Measurements from ENCODE around the gene MICOS13.
"Not testable (repeated sequence)": the region's sequence is repeated elsewhere in the genome, so short reads cannot be mapped to it uniquely, and the experiment has no call there.

Gene MICOS13

GRCh38 chr19:5690955-5691821 lies 10.9 kb upstream of the MICOS13 start:
- no peak for DNase-seq (ENCODE audit: low read depth)
- peak overlapping the region; percentile 95 for H3K4me3 ChIP-seq (ENCODE audit: low read depth, low read length)

DNA sequence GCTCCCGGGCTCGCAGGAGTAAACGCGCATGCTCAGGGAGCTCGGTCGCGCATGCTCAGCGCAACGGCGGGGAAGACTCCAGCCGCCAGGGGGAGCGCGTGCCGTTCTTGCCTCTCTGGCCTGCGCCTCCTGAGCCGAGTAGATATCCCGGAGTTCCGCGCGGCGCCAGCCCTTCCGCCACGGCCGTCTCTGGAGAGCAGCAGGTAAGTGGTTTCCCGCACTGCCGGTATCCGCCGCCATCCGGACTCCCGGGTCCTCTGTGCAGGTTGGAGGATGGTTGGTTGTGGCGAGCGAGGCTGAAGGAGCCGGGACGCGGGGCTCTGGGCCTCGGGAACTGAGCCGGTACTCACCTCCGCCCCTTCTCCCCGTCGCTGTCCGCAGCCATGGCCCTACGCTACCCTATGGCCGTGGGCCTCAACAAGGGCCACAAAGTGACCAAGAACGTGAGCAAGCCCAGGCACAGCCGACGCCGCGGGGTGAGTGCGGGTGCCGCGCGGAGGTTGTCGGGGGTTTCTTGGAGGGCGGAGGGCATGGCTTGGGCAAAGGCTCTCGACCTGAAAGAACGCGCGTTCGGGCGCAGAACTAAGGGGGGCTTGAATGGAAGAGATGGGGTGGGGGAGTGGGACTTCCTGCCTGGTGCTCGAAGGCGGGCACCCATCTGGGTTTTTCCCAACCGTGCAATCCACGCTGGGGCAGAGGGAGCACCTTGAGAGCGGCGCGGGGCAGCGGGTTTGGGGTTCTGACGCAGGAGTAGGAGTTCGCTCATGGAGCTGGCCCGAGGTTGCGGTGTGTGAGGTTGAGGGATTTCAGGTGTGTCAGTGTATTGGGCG lies 10.0 kb upstream of the MICOS13 start, which contains the start of gene RPL36:
Gene RPL36, plus strand, starts transcription at position 171 of the 830 bp plus-strand sequence. Its CDS starts 213 bp downstream, at position 384.
- DNase-seq (ENCODE audit: low read depth): peak; percentile 79
- peak within 1 kb of the TSS; percentile 95 for H3K4me3 ChIP-seq (ENCODE audit: low read depth, low read length)

GRCh38 chr19:5688262-5688881 lies 8.1 kb upstream of the MICOS13 start:
- not testable (repeated sequence) for DNase-seq (ENCODE audit: low read depth)

GRCh38 chr19:5687360-5688198 lies 7.3 kb upstream of the MICOS13 start:
- H3K4me3 ChIP-seq (ENCODE audit: low read depth, low read length): peak overlapping the region; percentile 56
- DNase-seq (ENCODE audit: low read depth): no peak

More at GRCh38 chr19:5688262-5688881, 8.1 kb upstream of the MICOS13 start:
- not testable (repeated sequence) for H3K4me3 ChIP-seq (ENCODE audit: low read depth, low read length)

DNA sequence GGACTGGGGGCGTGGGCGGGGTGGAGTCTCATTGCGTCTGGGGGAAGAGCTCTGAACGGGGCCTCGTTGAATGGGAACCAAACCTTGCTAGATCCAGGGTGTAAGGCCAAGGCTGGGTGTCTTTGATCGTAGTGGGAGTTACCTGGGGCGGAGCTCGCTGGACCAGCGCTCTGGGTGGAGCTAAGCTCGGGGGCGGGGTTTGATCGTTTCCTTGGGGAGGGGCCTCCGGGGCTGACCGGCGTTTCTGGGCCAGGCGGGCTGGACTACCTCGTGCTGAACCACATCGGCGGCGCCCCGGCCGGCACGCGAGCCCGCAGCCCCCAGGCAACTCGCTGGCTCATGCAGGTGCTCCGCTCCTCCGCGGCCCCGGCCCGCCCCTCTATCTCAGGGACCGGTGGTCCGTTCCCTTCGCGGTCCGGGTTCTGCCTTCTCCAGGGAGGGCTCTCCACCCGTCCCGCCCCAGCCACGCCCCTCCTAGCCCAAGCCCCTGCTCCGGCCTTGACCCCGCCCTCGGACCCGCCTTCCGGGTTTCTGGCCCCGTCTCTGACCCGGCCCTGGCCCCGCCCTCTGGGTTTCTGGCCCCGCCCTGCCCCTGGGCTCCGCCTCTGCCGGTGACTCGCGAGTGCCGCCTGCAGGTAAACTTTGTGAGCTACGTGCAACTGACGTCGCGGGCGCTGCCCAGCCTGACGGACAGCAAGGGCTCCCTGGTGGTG lies 6.5 kb upstream of the MICOS13 start:
- peak; percentile 51 for DNase-seq (ENCODE audit: low read depth)
- H3K4me3 ChIP-seq (ENCODE audit: low read depth, low read length): peak overlapping the region; percentile 56

- DNase-seq (ENCODE audit: low read depth): no peak
- H3K4me3 ChIP-seq (ENCODE audit: low read depth, low read length): peak overlapping the region; percentile 56
These were observed 6.0 kb upstream of the MICOS13 start for GRCh38 chr19:5686326-5686646.

DNA sequence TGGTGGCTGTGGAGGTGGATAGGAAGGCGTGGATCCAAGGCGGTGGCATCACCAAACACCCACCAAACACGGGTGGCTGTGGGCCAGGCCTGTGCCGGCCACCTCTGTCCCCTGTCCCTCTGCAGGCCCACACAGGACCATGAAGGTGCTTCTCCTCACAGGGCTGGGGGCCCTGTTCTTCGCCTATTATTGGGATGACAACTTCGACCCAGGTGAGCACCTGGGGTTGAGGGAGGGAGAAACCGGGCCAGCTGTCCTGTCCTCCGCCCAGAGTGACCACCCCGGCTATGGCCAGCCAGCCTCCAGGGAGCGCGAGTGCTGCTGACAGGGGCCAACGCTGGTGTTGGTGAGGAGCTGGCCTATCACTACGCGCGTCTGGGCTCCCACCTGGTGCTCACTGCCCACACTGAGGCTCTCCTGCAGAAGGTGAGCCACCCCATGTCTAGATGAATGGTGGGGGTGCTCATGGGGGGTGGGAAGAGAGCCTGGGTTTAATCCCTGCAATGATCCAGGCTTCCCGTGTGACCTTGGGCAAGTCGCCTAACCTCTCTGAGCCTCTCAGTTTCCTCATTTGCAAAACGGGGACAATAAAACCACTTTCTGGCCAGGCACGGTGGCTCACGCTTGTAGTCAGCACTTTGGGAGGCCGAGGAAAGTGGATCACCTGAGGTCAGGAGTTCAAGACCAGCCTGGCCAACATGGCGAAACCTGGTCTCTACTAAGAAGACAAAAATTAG lies 4.5 kb upstream of the MICOS13 start:
- DNase-seq (ENCODE audit: low read depth): no peak
- no peak overlapping the region for H3K4me3 ChIP-seq (ENCODE audit: low read depth, low read length)

- no peak overlapping the region for H3K4me3 ChIP-seq (ENCODE audit: low read depth, low read length)
- DNase-seq (ENCODE audit: low read depth): no peak
These were observed 3.0 kb upstream of the MICOS13 start for GRCh38 chr19:5683177-5683886.

- no peak for DNase-seq (ENCODE audit: low read depth)
- H3K4me3 ChIP-seq (ENCODE audit: low read depth, low read length): no peak overlapping the region
These were observed 1.8 kb upstream of the MICOS13 start for GRCh38 chr19:5682107-5682482.

DNA sequence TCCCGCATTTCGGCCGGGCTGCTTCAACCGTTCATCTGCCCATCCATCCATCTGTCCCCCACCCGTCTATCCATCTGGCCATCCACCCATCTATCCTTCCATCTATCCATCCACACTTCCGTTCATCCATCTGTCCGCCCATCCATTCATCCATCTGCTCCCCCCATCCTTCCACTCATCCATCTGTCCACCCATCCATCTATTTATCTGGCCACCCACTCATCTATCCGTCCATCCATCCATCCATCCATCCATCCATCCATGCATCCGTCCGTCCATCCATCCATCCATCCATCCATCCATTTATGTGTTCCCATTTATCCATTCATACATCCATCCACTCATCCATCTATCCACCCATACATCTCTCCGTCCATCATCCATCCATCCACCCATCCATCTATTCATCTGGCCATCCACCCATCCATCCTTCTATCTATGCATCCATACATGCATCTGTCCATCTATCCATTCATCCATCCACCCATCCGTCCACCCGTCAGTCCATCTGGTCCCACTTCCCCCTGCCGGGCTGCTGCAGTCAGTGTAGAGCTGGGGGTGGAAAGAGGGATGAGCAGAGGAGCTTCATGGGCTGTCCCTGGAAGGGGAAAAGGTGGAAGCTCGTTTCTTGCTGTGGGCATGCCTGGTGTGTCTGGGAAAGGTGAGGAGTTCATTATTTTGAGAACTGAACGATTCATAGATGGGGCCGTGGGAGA lies 1.2 kb upstream of the MICOS13 start:
- no peak for DNase-seq (ENCODE audit: low read depth)
- H3K4me3 ChIP-seq (ENCODE audit: low read depth, low read length): peak overlapping the region; percentile 99

GRCh38 chr19:5680084-5680436 lies 256 bp downstream of the MICOS13 start:
- peak overlapping the region; percentile 99 for H3K4me3 ChIP-seq (ENCODE audit: low read depth, low read length)
- DNase-seq (ENCODE audit: low read depth): no peak

DNA sequence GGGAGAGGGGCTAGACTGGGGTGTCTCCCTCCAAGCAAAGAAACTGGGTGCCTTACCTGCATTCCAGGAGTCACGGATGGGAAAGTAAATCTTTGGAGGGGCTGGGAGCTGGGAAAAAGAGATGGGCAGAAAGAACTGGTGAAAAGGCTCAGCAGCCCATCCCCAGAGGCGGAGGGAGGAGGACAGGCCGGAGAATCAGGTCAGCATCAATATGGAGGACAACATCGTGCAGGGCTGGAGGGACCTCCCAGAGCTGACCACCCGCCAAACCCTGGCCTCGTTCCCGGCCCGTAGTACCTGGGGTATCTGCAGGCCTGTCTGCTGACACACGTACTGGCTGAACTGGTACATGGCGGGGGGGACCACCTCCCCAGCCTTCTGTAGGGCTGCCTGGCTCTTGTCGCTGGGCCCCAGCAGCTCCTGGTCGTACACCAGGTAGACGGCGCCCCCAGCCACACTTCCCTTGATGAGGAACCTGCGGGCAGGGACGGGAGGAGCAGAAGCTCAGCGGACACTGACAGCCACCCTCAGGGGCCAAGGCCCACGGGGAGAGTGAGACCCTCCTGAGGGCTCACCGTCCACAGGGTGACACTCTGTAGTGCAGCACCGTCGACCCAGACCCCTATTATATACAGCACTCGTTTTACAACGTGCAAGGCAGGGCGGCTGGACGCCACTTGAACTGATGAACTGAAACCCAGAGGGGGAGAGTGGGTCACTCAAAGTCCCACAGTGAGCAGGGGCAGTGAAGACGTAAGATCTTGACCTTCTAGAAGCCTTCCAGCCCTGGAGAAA lies 830 bp downstream of the MICOS13 start:
- H3K4me3 ChIP-seq (ENCODE audit: low read depth, low read length): peak overlapping the region; percentile 99
- DNase-seq (ENCODE audit: low read depth): no peak

DNA sequence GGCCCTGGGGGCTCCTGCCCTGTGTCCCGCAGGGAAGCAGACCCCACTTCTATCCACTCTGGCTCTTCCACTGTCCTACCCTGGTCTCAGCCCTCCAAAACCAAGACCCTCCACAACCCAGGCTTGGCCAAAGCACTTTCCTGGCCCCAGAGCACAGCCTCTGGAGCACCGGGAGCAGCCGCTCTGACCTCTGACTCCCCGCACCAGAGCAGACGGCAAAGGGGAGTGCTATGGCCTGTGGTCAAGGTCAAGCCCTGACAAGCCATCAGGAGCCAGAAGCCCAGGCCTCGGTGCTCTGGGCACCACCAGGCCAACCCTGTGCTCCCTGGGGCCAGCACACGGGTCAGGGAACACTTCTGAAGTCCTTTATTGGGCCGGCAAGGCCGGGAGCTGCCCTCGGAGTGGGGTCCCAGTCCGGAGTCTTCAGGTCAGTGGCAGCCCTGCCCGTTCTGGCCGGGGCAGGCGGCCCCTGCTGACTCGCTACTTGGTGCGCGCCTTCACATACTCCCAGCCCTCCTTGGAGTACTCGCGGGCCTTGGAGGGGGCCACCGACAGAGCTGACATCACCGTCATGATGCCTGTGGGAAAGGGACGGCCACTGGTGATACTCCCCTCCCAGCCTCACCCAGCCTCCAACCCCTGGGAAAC lies 2.1 kb downstream of the MICOS13 start:
- H3K4me3 ChIP-seq (ENCODE audit: low read depth, low read length): no peak overlapping the region
- no peak for DNase-seq (ENCODE audit: low read depth)

GRCh38 chr19:5677580-5677979 lies 2.7 kb downstream of the MICOS13 start:
- DNase-seq (ENCODE audit: low read depth): no peak
- no peak overlapping the region for H3K4me3 ChIP-seq (ENCODE audit: low read depth, low read length)

DNA sequence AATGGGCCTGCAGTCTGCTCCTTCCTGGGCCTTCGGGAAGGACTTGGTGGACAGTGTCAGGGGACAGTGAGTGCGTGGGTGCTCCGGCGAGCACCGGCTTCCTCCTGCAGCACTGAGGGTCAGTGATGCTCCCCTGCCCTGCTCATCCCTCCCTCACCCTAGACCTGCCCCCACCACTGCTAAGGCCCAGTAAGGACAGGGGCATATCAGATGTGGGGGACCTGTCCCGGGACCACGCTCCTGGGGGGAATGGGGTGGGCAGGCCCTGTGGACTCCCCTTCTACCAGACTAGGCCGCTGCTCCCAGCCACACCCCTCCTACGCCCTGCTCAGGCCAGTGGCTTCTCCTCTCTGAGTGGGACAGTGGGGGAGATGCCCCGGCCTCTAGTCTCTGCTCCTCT lies 3.2 kb downstream of the MICOS13 start:
- no peak overlapping the region for H3K4me3 ChIP-seq (ENCODE audit: low read depth, low read length)
- DNase-seq (ENCODE audit: low read depth): no peak

- H3K4me3 ChIP-seq (ENCODE audit: low read depth, low read length): no peak overlapping the region
These were observed 3.6 kb downstream of the MICOS13 start for GRCh38 chr19:5676772-5677105.

More at GRCh38 chr19:5676772-5677105, 3.6 kb downstream of the MICOS13 start:
- no peak for DNase-seq (ENCODE audit: low read depth)

Data from skeletal muscle cell (primary cell).